ENCODE measurements around the gene CUX1.

Gene CUX1, protein sequence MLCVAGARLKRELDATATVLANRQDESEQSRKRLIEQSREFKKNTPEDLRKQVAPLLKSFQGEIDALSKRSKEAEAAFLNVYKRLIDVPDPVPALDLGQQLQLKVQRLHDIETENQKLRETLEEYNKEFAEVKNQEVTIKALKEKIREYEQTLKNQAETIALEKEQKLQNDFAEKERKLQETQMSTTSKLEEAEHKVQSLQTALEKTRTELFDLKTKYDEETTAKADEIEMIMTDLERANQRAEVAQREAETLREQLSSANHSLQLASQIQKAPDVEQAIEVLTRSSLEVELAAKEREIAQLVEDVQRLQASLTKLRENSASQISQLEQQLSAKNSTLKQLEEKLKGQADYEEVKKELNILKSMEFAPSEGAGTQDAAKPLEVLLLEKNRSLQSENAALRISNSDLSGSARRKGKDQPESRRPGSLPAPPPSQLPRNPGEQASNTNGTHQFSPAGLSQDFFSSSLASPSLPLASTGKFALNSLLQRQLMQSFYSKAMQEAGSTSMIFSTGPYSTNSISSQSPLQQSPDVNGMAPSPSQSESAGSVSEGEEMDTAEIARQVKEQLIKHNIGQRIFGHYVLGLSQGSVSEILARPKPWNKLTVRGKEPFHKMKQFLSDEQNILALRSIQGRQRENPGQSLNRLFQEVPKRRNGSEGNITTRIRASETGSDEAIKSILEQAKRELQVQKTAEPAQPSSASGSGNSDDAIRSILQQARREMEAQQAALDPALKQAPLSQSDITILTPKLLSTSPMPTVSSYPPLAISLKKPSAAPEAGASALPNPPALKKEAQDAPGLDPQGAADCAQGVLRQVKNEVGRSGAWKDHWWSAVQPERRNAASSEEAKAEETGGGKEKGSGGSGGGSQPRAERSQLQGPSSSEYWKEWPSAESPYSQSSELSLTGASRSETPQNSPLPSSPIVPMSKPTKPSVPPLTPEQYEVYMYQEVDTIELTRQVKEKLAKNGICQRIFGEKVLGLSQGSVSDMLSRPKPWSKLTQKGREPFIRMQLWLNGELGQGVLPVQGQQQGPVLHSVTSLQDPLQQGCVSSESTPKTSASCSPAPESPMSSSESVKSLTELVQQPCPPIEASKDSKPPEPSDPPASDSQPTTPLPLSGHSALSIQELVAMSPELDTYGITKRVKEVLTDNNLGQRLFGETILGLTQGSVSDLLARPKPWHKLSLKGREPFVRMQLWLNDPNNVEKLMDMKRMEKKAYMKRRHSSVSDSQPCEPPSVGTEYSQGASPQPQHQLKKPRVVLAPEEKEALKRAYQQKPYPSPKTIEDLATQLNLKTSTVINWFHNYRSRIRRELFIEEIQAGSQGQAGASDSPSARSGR (N-terminal part only)

GRCh38 chr7:101817471-101818286, at the start of gene CUX1:
Gene CUX1, plus strand, starts transcription at chr7:101817626. Its CDS starts 14 bp downstream, at chr7:101817640.
- ChIA-PET POLR2A (interaction anchor here (2.1 kb wide), 1 partner anchor 74 kb away, joined by 5 read pairs; no protein-coding TSS in a partner anchor), CTCF (interaction anchor here (0.6 to 1.6 kb wide), 7 partner anchors 12 to 571 kb away, joined by 3 to 11 read pairs (median 3); no protein-coding TSS in a partner anchor)
- H3K9me3 ChIP-seq (ENCODE audit: control insufficient read depth, insufficient read depth, low read depth, low read length) = no peaks in the 10 kb centered on the region
- peaks cover 13% of the 10 kb centered on the region for H3K4me1 ChIP-seq (ENCODE audit: control insufficient read depth, insufficient read depth, low read length)
- peak within 1 kb of the TSS; percentile 71; the same call in 1 of the 2 replicates for H3K27ac ChIP-seq (ENCODE audit: extremely low read depth, low read depth, low read length)
- H3K36me3 ChIP-seq (ENCODE audit: control insufficient read depth in 2 of 2, insufficient read depth in 1 of 2, low read length in 2 of 2) = no peaks in the 10 kb centered on the region
- H3K4me3 ChIP-seq (ENCODE audit: low read depth, low read length) = peak within 1 kb of the TSS; percentile 77
- TF ChIP-seq ZNF214 (tag by site-specific recombination; IDR thresholded peaks at IDR 0.05; ENCODE audit: borderline replicate concordance) (no peak), ZNF146 (tag by site-specific recombination; IDR thresholded peaks at IDR 0.05) (0 out of 2 replicates have a peak, but pooled peaks have one; percentile 6), ZNF48 (tag by site-specific recombination; IDR thresholded peaks at IDR 0.05) (no peak), ZNF518A (tag by site-specific recombination; conservative IDR thresholded peaks at IDR 0.05; ENCODE audit: low read depth) (no peak), PRDM1 (tag by site-specific recombination; IDR thresholded peaks at IDR 0.05) (no peak), ZEB2 (tag by site-specific recombination; IDR thresholded peaks at IDR 0.05) (peak; percentile 91), ZBTB7A (tag by site-specific recombination; IDR thresholded peaks at IDR 0.05; ENCODE audit: low read depth) (no peak), ZNF558 (tag by site-specific recombination; IDR thresholded peaks at IDR 0.05) (no peak), ZNF24 (tag by site-specific recombination; IDR thresholded peaks at IDR 0.05) (no peak), ZNF16 (tag by site-specific recombination; IDR thresholded peaks at IDR 0.05; ENCODE audit: low read depth) (no peak), ZNF211 (tag by site-specific recombination; IDR thresholded peaks at IDR 0.05; ENCODE audit: low read depth) (no peak), ZNF341 (tag by site-specific recombination; IDR thresholded peaks at IDR 0.05; ENCODE audit: low read depth) (peak; percentile 34; the same call in 1 of the 2 replicates), ZBTB48 (tag by site-specific recombination; IDR thresholded peaks at IDR 0.05) (peak; percentile 44; the same call in 1 of the 2 replicates), KLF8 (tag by site-specific recombination; IDR thresholded peaks at IDR 0.05) (peak; percentile 87; the same call in 1 of the 2 replicates), ZNF600 (tag by site-specific recombination; IDR thresholded peaks at IDR 0.05) (peak; percentile 44), KLF1 (tag by site-specific recombination; IDR thresholded peaks at IDR 0.05) (peak; percentile 75), ZNF391 (tag by site-specific recombination; IDR thresholded peaks at IDR 0.05; ENCODE audit: borderline replicate concordance, low read depth) (no peak), ZBTB20 (tag by site-specific recombination; IDR thresholded peaks at IDR 0.05) (peak; percentile 89), SP7 (tag by site-specific recombination; IDR thresholded peaks at IDR 0.05) (peak; percentile 25; the same call in 1 of the 2 replicates), ZNF521 (tag by site-specific recombination; IDR thresholded peaks at IDR 0.05) (no peak), GLIS1 (tag by site-specific recombination; IDR thresholded peaks at IDR 0.05) (peak; percentile 56), ZNF76 (tag by site-specific recombination; IDR thresholded peaks at IDR 0.05; ENCODE audit: borderline replicate concordance, low read depth) (peak; percentile 22; the same call in 1 of the 2 replicates), ZNF629 (tag by site-specific recombination; IDR thresholded peaks at IDR 0.05) (no peak)
- TF ChIP-seq, protein P1, sequence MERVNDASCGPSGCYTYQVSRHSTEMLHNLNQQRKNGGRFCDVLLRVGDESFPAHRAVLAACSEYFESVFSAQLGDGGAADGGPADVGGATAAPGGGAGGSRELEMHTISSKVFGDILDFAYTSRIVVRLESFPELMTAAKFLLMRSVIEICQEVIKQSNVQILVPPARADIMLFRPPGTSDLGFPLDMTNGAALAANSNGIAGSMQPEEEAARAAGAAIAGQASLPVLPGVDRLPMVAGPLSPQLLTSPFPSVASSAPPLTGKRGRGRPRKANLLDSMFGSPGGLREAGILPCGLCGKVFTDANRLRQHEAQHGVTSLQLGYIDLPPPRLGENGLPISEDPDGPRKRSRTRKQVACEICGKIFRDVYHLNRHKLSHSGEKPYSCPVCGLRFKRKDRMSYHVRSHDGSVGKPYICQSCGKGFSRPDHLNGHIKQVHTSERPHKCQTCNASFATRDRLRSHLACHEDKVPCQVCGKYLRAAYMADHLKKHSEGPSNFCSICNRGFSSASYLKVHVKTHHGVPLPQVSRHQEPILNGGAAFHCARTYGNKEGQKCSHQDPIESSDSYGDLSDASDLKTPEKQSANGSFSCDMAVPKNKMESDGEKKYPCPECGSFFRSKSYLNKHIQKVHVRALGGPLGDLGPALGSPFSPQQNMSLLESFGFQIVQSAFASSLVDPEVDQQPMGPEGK (tag by site-specific recombination; IDR thresholded peaks at IDR 0.05) = peak; percentile 49
- TF ChIP-seq, protein P2, sequence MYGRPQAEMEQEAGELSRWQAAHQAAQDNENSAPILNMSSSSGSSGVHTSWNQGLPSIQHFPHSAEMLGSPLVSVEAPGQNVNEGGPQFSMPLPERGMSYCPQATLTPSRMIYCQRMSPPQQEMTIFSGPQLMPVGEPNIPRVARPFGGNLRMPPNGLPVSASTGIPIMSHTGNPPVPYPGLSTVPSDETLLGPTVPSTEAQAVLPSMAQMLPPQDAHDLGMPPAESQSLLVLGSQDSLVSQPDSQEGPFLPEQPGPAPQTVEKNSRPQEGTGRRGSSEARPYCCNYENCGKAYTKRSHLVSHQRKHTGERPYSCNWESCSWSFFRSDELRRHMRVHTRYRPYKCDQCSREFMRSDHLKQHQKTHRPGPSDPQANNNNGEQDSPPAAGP (tag by site-specific recombination; IDR thresholded peaks at IDR 0.05) = peak; percentile 70; the same call in 1 of the 2 replicates
